Measurements from ENCODE around the gene GMPR.

DNA sequence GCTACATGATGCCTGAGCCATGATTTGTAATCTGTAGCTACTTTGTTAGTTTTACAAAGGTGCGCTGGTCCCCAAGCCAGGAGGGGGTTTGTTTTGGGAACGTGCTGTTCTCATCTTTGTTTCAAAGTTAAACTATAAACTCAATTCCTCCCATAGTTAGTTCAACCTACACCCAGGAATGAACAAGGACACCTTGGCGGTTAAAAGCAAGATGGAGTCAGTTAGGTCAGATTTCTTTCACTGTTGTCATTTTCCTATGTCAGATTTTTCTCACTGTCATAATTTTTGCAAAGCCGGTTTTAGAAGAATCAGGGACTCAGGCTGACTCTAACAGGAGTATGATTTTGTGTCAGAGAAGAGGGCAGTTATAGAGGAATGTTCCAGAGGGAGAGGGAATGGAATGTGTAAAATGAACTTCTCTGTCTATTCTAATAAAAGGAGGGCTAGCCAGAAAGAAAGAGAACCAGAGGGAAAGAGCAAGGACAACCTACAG, 2.3 kb upstream of the GMPR start:
- TF ChIP-seq, protein P1, sequence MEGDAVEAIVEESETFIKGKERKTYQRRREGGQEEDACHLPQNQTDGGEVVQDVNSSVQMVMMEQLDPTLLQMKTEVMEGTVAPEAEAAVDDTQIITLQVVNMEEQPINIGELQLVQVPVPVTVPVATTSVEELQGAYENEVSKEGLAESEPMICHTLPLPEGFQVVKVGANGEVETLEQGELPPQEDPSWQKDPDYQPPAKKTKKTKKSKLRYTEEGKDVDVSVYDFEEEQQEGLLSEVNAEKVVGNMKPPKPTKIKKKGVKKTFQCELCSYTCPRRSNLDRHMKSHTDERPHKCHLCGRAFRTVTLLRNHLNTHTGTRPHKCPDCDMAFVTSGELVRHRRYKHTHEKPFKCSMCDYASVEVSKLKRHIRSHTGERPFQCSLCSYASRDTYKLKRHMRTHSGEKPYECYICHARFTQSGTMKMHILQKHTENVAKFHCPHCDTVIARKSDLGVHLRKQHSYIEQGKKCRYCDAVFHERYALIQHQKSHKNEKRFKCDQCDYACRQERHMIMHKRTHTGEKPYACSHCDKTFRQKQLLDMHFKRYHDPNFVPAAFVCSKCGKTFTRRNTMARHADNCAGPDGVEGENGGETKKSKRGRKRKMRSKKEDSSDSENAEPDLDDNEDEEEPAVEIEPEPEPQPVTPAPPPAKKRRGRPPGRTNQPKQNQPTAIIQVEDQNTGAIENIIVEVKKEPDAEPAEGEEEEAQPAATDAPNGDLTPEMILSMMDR (IDR thresholded peaks at IDR 0.05): no peak
- TF ChIP-seq POLR2AphosphoS5 (IDR thresholded peaks at IDR 0.05) (no peak), POLR2A (IDR thresholded peaks at IDR 0.05) (no peak), EP300 (IDR thresholded peaks at IDR 0.05) (no peak)
